Nephron progenitor cell (in vitro differentiated cells): Measurements from ENCODE around the gene NOL6.

ENCODE experiments used
- DNase-seq: peaks from one replicate; pipeline ENCODE4 v3.0.0; 2021
- H3K27ac Mint-ChIP-seq: 2 replicates; pipeline ENCODE4 v1.8.0; 2021; ENCODE audit warnings: mild to moderate bottlenecking, moderate library complexity, mixed read lengths
- H3K27me3 Mint-ChIP-seq: 2 replicates; pipeline ENCODE4 v1.8.0; 2021; ENCODE audit warnings: mild to moderate bottlenecking, low read depth, mixed read lengths; ENCODE audit not compliant: poor library complexity
- H3K36me3 Mint-ChIP-seq: 2 replicates; pipeline ENCODE4 v1.8.0; 2021; ENCODE audit warnings: low read depth, mixed read lengths
- H3K4me1 Mint-ChIP-seq: 2 replicates; pipeline ENCODE4 v1.8.0; 2021; ENCODE audit warnings: mixed read lengths
- H3K4me3 Mint-ChIP-seq: 2 replicates; pipeline ENCODE4 v1.8.0; 2021; ENCODE audit warnings: mild to moderate bottlenecking, moderate library complexity, mixed read lengths
- H3K9me3 Mint-ChIP-seq: 2 replicates; pipeline ENCODE4 v1.8.0; 2021; ENCODE audit warnings: mild to moderate bottlenecking, moderate library complexity, mixed read lengths
- CTCF ChIP-seq: fragments of 200-600 bp; sonication (generic); IDR thresholded peaks from 2 replicates; pipeline ENCODE4 v1.5.0; 2021; ENCODE audit warnings: antibody characterized with exemption

Gene NOL6

GRCh38 chr9:33443047-33443446 lies 30.7 kb downstream of the NOL6 start:
- Mint-ChIP-seq H3K4me1 (peaks cover 64% of the 10 kb centered on the region), H3K27ac (no peak overlapping the region), H3K27me3 (peaks cover 34% of the 10 kb centered on the region), H3K4me3 (no peak overlapping the region), H3K36me3 (no peaks in the 10 kb centered on the region), H3K9me3 (no peaks in the 10 kb centered on the region)
- no peak for DNase-seq
- TF ChIP-seq CTCF: no peak

- DNase-seq: no peak
- Mint-ChIP-seq H3K4me1 (peaks cover 66% of the 10 kb centered on the region), H3K36me3 (no peaks in the 10 kb centered on the region), H3K9me3 (no peaks in the 10 kb centered on the region), H3K4me3 (no peak overlapping the region), H3K27ac (no peak overlapping the region), H3K27me3 (peaks cover 28% of the 10 kb centered on the region)
- TF ChIP-seq CTCF: no peak
Observed at GRCh38 chr9:33442125-33442524, 31.6 kb downstream of the NOL6 start.

- Mint-ChIP-seq H3K4me3 (no peak overlapping the region), H3K4me1 (peaks cover 65% of the 10 kb centered on the region), H3K27me3 (peaks cover 20% of the 10 kb centered on the region), H3K9me3 (no peaks in the 10 kb centered on the region), H3K36me3 (no peaks in the 10 kb centered on the region), H3K27ac (no peak overlapping the region)
- DNase-seq: no peak
- TF ChIP-seq CTCF: no peak
Observed at GRCh38 chr9:33440609-33441008, 33.1 kb downstream of the NOL6 start.

GRCh38 chr9:33440204-33440603 lies 33.5 kb downstream of the NOL6 start:
- H3K36me3 Mint-ChIP-seq: no peaks in the 10 kb centered on the region
- H3K27me3 Mint-ChIP-seq: peaks cover 19% of the 10 kb centered on the region
- no peak overlapping the region for H3K27ac Mint-ChIP-seq
- no peak for DNase-seq
- H3K4me1 Mint-ChIP-seq: peaks cover 65% of the 10 kb centered on the region
- H3K9me3 Mint-ChIP-seq: no peaks in the 10 kb centered on the region
- no peak for TF ChIP-seq CTCF
- no peak overlapping the region for H3K4me3 Mint-ChIP-seq

GRCh38 chr9:33439731-33440130 lies 34.0 kb downstream of the NOL6 start:
- Mint-ChIP-seq H3K4me3 (no peak overlapping the region), H3K27ac (no peak overlapping the region), H3K27me3 (peaks cover 19% of the 10 kb centered on the region), H3K9me3 (no peaks in the 10 kb centered on the region), H3K36me3 (no peaks in the 10 kb centered on the region), H3K4me1 (peaks cover 61% of the 10 kb centered on the region)
- no peak for DNase-seq
- no peak for TF ChIP-seq CTCF

- Mint-ChIP-seq H3K27ac (no peak overlapping the region), H3K36me3 (no peaks in the 10 kb centered on the region), H3K9me3 (no peaks in the 10 kb centered on the region), H3K4me1 (peaks cover 63% of the 10 kb centered on the region), H3K27me3 (peaks cover 19% of the 10 kb centered on the region), H3K4me3 (no peak overlapping the region)
- TF ChIP-seq CTCF: no peak
- DNase-seq: no peak
Observed at GRCh38 chr9:33438926-33439680, 34.6 kb downstream of the NOL6 start.
